Breast epithelium (tissue), 3 donors: ENCODE measurements around the gene ANO3.

Source experiments
- POLR2A ChIP-seq: fragments of 450-650 bp; IDR thresholded peaks from one replicate; pipeline ENCODE4 v1.6.1; 2016; ENCODE audit warnings: antibody characterized with exemption, mild to moderate bottlenecking, moderate library complexity
- POLR2AphosphoS5 ChIP-seq, 3 donors: sonication (generic); formaldehyde crosslinking; IDR thresholded peaks; one replicate each; pipeline ENCODE4 v1.6.1; 2017; ENCODE audit warnings: antibody characterized with exemption in 3 of 3
- TF ChIP-seq, protein P1 (sequence below), 3 donors: fragments of 450-650 bp; IDR thresholded peaks; one replicate each; pipeline ENCODE4 v1.5.1; 2016 to 2017; ENCODE audit warnings: antibody characterized with exemption in 3 of 3, mild to moderate bottlenecking in 3 of 3, moderate library complexity in 3 of 3

DNA sequence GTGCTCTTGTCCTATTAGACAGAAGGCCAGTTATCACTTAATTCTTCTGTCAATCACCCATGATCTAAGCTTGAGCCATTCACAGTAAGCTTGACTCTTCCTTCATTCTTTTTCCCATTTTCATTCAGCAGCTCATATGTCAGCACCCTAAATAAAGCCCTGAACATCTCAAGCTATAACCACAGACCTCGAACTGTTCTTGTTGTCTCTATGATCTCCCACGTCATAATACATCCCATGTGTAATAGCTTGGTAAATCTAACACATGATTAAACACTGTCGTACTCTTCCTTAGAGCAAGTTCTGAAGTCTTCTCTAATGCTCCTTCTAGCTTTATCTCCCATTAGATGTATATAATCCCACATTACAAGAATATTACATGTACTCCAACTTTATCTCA is 225.7 kb downstream of the ANO3 start:
- TF ChIP-seq, protein P1, sequence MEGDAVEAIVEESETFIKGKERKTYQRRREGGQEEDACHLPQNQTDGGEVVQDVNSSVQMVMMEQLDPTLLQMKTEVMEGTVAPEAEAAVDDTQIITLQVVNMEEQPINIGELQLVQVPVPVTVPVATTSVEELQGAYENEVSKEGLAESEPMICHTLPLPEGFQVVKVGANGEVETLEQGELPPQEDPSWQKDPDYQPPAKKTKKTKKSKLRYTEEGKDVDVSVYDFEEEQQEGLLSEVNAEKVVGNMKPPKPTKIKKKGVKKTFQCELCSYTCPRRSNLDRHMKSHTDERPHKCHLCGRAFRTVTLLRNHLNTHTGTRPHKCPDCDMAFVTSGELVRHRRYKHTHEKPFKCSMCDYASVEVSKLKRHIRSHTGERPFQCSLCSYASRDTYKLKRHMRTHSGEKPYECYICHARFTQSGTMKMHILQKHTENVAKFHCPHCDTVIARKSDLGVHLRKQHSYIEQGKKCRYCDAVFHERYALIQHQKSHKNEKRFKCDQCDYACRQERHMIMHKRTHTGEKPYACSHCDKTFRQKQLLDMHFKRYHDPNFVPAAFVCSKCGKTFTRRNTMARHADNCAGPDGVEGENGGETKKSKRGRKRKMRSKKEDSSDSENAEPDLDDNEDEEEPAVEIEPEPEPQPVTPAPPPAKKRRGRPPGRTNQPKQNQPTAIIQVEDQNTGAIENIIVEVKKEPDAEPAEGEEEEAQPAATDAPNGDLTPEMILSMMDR (IDR thresholded peaks at IDR 0.05): no peak
- TF ChIP-seq POLR2AphosphoS5 (IDR thresholded peaks at IDR 0.05) (no peak), POLR2A (no peak)
